HG02588 (cell line): Measurements from ENCODE around the gene GPRIN2.
"Not testable (repeated sequence)": the region's sequence is repeated elsewhere in the genome, so short reads cannot be mapped to it uniquely, and the experiment has no call there.

Experiments
- ATAC-seq: cut with Tn5 transposase; IDR thresholded peaks from one replicate; pipeline ENCODE4 v1.9.1; 2021; ENCODE audit warnings: mild to moderate bottlenecking, moderate library complexity; ENCODE audit not compliant: unreplicated experiment

Gene GPRIN2

GRCh38 chr10:46570655-46571054 is 14.2 kb upstream of the GPRIN2 start:
- ATAC-seq: not testable (repeated sequence)

DNA sequence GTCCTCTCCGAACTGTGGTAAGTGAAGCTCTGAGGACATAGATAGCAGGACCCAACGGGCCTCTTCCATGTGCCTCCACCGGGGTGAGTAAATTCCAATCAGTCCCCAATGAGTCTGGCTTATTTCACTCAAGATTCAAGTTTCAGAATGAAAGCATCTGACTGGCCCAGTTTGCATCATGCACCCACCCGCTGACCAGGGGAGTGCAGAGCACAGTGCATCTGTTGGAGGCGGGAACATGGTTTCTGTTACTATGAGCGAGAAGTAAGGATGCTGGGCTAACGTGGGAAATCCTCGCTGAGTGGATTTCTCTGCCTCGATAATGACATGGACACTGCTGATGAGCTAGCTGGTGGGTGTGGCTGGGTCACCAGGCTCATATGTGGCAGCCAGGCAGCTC is 10.7 kb upstream of the GPRIN2 start:
- ATAC-seq: not testable (repeated sequence)

DNA sequence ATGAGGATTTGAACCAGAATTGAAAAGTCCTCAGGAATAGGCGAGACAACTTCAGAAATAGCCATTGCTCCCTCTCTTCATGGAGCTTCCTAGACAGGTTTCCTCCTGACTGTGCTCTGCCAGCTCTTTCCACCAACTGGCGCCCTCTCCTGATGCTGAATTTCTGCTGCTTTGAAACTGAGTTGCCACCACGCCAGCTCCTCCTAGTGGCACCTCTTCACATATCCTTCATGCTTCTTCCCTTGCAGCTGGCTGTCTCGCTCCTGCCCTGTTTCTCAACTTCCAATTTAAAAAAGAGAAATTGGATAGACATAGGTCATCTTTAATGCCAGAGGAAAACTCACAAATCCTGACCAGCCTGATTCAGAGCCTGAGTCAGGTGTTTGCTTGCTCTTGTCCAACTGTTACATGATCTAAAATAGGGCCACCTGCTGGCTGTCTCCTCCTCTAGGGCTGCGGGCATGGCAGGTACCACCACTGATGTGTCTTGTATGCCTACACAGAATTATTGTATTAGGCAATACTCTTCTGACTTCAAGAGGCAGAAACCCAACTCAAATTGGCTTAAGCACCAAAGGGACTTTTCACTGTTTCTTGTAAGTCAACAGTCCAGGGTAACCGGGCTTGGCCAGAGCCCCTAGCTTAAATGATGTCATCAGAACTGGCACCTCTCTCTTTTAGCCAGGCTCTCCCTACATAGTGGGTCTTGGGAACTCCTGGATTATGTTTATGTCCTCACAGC is 9.3 kb upstream of the GPRIN2 start:
- ATAC-seq: not testable (repeated sequence)

- ATAC-seq: no peak
These were observed 4.5 kb upstream of the GPRIN2 start for GRCh38 chr10:46560952-46561351.

- no peak for ATAC-seq
These were observed 3.9 kb upstream of the GPRIN2 start for GRCh38 chr10:46560381-46560780.

GRCh38 chr10:46559231-46559671 is 2.8 kb upstream of the GPRIN2 start:
- no peak for ATAC-seq

DNA sequence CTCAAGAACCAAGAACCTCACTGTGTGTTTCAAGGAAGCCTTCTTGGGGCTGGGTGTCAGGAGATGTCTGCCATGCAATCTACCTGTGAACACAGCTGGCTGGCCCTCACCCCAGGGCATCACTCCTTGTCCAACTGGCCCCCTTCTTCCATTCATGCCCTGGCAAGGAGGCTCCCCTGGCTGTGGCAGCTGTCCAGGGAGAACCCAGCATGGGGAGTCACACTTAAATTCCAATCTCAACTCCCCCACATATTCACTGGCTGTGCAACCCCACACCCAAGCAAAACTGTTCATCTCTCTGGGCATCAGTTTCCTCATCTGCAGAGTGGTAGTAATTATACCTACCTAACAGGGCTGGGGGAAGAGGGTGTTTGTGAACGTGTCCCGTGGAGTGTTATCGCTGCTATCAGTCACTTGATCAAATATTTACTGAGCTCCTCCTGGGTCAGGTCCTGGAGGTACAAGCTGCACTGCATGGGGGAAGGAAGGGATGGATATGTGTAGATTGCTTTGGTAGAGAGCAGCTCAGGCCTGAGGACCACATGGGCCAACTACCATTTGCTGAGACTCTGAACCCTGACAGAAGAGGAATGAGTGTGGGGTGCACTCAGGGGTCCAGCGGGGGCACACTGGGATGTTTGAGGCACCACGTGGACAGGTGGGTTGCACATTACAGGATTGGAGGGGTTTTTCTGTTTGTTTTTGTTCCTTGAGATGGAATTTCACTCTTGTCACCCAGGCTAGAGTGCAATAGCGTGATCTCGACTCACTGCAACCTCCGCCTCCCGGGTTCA is 2.1 kb upstream of the GPRIN2 start:
- no peak for ATAC-seq

- no peak for ATAC-seq
These were observed 1.6 kb upstream of the GPRIN2 start for GRCh38 chr10:46558122-46558391.

DNA sequence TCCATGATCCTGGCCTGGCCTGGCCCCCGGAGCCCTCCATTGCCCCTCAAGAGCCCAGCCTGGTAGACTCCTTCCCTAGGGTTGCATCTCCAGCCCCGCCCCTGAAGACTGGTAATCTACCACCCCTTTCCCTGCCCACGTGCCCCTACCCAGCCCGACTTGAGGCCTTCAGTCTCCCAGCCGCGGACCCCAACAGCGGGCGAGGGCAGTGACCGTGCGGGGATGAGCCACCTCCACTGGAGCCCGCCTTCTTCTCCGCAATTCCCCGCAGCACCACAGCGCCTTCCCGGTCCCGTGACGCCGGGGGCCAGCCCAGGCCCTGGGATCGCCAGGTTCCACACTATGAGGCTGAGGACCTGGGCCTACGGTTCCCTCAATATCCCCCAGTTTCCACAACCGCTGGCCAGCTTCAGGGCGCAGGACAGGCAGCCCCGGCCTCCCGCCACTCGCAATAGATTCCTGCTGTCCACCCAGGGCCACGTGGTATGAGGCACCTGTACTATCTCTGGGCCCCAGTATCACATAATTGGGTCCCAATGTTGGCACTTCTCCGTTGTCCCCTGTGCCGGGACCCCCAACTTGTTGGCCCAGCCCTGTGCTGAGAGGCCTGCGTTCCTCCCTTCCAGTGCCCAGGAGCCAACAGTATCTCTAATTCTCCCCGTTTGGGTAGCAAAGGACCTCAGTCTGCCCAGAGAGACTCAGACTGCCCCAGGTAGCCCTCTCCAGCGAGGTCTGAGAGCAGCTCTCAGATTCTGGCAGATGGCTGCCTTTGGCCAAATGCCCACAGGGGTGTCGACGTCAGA is 1.1 kb upstream of the GPRIN2 start:
- no peak for ATAC-seq

DNA sequence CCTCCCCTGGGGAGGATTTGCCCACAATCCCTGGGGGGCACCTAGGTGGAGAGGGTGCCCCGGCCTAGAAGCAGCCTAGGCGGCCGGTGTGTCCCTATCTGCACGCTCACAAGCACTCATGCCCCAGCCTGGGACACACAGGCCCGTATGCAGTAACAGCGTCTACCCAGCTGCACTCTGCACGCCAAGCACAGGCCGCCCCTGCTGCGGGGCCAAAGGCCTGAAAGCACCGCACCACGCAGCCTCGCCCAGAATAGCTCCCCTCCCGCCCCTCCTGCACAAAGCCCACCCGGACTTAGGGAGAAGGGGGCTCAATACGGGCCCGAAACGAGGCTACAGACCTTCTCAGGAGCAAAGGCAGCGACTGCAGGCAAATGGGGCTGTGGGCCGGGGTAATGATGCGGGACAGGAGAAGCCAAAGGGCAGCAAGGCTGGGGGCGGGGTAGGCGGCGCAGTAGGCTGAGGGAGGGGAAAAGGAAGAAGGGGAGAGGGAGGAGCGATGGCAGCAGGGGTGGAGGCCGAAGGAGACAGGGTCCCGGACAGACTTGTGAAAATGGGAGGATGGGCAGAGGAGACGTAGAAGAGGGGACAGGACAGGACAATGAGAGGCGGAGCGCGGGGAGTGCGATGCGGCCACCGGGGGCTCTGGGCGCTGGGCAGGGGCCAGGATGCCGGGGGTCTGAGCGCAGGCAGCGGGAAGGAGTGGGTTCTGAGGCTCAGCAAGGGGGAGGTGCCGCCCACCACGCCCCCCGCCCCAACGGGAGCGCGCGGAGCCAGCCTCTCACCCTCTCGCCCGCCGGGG is 544 bp downstream of the GPRIN2 start:
- no peak for ATAC-seq

- ATAC-seq: no peak
These were observed 1.1 kb downstream of the GPRIN2 start for GRCh38 chr10:46555366-46555712.

GRCh38 chr10:46554166-46554781 is 2.2 kb downstream of the GPRIN2 start:
- ATAC-seq: no peak

GRCh38 chr10:46553238-46554049 is 3.0 kb downstream of the GPRIN2 start:
- ATAC-seq: no peak

DNA sequence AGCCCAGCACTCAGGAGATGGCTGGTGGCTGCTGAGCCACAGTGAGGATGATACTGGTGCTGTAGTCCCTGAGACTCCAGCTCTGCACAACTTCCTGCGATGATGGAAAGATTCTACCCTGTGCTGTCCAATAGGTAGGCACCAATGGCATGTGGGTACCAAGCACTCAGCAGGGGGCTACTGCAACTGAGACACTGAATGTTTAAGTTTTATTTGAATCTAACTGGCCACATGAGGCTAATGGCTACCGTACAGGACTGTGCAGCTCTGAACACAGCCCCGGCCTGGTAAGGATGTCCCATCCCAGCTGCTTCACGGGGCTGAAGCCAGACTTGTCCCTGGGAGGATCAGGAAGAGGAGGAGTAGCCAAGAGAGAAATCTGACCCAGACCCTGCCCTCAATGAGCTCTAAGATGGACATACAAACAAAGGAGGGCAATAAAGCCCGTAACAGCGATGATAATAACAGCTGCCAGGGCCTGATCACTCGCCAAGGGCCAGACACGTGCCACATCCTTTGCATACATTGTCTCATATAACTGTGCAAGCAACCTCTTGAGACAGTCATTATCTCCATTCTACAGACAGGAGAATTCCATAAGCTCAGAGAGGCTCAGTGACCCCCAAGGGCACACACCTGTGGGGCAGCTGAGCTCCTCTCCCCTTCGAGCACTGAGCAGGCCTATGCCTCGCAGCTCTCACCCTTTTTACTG is 3.8 kb downstream of the GPRIN2 start:
- no peak for ATAC-seq

GRCh38 chr10:46551701-46552525 is 4.5 kb downstream of the GPRIN2 start:
- ATAC-seq: no peak

- ATAC-seq: no peak
These were observed 5.4 kb downstream of the GPRIN2 start for GRCh38 chr10:46550795-46551700.
